GM10266 (cell line): ENCODE measurements around the gene FCRL4.
"Not testable (repeated sequence)": the region's sequence is repeated elsewhere in the genome, so short reads cannot be mapped to it uniquely, and the experiment has no call there.

ENCODE experiments used
- DNase-seq: peaks from one replicate; pipeline ENCODE4 v3.0.0; 2012; ENCODE audit errors: extremely low spot score
- TF ChIP-seq, protein P1 (sequence below): IDR thresholded peaks from 2 replicates; pipeline ENCODE4 v1.5.1; 2012; ENCODE audit warnings: mild to moderate bottlenecking, low read depth; ENCODE audit not compliant: control insufficient read depth, insufficient read depth; ENCODE audit errors: missing control alignments

FCRL4 gene

DNA sequence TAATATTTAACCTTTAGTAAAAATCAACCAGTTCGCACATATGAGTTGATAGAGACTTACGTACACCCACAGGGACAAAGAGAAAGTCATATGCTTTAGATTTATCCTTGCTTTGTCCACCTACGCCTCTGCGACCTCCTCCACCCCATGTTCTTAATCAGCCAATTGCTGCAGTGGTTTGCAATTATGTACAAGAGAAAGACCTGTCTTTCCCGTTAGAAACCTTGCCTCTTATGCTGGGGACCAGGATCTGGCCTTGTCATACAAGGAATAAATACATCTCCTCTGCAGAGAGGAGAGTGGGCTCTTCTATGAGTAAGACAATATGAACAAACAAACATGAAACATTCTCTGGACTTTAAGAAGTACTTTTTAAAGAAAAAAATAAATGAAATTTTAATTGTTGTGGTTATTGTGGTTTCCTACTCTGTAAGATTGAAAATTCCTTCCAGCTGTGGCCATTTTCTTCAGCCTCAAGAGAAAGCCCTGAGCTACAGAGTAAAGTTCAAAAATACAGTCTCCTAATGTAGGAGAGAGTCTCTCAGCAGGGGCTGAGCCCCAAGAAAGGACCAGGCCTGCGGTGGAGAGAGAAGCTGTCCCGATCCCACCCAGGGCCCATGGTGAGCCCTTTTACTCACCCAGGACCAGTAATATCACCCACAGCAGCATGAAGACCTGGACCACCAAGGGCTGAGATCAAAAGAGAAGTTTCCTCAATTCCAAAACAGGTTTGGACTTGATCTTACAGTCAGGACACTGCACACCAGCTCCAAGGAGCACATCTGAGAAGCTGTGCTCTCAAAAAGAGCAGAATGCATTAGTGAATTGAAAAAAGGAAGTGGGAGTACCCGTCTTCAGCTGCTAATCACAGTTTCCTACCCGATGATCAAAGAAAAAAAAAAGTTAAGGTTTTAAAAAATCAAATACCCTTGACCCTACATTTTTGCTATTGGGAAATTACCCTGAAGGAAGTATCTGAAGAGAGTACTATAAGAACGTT, 45.9 kb downstream of the FCRL4 start, which contains the start of gene FCRL5:
Gene FCRL5 (minus strand): TSS at position 822 of the 1,000 bp plus-strand sequence. CDS start 153 bp downstream, at position 669.
- DNase-seq, result no peak
- TF ChIP-seq, protein P1, sequence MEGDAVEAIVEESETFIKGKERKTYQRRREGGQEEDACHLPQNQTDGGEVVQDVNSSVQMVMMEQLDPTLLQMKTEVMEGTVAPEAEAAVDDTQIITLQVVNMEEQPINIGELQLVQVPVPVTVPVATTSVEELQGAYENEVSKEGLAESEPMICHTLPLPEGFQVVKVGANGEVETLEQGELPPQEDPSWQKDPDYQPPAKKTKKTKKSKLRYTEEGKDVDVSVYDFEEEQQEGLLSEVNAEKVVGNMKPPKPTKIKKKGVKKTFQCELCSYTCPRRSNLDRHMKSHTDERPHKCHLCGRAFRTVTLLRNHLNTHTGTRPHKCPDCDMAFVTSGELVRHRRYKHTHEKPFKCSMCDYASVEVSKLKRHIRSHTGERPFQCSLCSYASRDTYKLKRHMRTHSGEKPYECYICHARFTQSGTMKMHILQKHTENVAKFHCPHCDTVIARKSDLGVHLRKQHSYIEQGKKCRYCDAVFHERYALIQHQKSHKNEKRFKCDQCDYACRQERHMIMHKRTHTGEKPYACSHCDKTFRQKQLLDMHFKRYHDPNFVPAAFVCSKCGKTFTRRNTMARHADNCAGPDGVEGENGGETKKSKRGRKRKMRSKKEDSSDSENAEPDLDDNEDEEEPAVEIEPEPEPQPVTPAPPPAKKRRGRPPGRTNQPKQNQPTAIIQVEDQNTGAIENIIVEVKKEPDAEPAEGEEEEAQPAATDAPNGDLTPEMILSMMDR, result no peak

DNA sequence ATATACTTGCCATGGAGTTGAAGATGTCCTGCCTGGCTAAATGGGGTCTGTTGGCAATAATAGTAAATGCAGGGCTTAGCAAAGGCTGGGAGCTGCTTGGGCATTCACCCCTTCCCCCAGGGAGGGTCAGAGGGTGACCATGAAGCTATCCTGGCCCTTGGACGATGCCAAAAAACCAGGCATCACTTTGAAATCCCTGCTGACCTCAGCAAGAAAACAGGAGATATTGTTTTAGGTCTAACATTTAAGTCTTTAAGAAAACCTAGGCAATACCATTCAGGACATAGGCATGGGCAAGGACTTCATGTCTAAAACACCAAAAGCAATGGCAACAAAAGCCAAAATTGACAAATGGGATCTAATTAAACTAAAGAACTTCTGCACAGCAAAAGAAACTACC, 49.8 kb downstream of the FCRL4 start:
- DNase-seq, result not testable (repeated sequence)

DNA sequence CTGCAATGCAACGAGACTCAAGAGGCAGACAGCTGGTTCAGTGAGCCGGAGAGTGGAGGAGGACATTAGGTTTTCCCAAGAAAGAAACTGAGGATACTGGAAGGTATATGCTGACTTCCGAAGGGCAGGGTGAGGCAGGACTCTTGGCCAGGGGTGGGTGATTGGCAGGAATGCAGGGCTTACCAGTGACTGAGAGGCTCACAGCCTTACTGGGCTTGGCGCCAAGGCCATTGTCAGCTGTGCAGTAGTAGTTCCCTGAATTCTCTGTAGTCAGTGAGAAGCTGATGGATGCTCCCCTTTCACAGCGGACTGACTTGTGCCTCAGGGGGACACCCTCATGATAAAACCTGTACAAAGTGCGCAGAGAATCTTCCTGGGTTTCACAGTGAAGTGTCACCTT, 55.2 kb downstream of the FCRL4 start:
- DNase-seq, result no peak
- TF ChIP-seq, protein P1, result no peak

DNA sequence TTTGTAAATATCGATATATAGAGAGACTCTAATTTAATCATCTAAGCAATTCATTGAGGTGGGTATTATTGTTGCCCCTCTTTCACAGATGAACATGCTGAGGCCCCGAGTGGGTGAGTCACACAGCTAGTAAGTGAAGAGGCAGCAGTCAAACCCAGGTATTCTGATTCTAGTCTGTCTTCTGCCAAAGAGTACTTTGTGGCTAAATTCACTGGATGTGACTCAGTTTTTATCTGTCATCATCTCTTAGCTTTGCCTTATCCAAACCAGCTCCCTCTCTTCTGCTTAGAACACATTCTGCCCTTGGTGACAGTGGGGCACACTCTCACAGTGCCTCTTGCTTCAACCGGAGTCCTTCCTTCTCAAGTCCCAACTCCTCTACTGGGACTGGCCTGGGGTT, 57.0 kb downstream of the FCRL4 start:
- DNase-seq, result no peak
- TF ChIP-seq, protein P1, result no peak

DNA sequence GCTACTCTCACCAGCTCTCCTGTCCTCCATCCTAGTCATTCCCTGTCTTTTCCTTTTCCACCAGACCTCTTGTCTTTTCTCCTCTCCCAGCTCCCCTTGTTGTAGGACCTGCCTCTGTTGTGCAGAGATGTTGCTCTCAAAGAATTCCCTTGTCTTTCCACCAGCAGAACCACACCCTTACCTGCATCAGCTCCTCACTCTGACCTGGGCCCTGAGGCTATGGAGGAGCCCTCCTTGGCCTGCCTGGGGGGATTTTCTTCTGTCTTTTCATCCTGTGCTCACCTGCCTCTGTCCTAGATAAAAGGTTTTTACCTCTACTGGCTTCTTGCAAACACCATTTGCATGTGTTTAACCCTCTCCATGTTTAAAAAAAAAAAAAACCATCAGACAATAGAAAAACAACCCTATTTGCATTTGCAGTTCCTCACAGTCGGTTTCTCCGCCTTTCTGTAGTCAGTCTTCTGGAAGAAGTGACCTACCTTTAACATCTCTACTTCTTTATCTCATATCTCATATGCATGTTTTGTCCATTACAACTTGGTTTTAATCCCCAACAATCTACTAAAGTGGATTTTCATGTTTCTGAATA, 57.6 kb downstream of the FCRL4 start:
- no peak for DNase-seq
- TF ChIP-seq, protein P1, result no peak

DNA sequence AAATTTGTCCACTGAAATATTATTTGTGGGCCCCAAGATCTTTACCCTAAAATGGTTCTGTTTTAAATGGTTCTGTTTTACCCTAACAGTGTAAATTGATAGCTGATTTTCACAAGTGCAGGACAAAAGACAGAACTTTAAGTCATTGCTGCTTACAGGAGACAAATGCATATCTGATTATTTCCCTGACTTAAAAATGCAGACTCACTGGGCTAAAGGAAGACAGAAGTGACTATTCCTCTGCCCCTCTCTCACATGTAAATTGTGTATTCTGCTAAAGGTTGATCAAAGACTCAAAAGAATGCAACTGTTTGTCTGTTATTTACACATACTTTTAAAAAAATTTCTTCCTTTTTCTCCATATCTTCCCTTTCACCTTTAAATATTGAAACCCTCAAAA, 58.3 kb downstream of the FCRL4 start:
- TF ChIP-seq, protein P1, result no peak
- DNase-seq, result no peak

DNA sequence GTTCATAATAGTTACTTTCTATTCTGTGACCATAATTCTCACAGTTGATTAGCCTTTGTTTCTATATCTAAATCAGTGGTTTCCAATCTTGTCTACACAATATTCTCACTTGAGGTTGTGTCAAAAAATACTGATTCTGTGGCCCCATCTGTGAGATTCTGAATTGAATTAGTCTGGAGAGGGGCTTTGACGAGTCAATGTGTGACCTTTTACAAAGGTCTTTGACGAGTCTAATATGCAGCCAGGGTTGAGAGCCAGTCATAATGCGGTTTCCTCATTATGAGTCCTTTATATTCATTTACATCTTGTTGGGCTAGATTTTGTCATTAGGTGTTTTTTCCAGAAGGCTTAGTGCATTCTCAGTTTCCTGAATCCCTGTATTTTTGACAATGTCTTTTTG, 65.3 kb downstream of the FCRL4 start:
- TF ChIP-seq, protein P1, result no peak
- no peak for DNase-seq
